Measurements from ENCODE around the gene HERC3. TPM values are rescaled to one million over a fixed set of nuclear protein-coding genes. Genes with fewer than 3 reads are reported as not detected.

Gene HERC3
- total RNA-seq, 1 experiment from 2014 or later = 5.5 TPM

GRCh38 chr4:88653371-88653946 is 61.2 kb downstream of the HERC3 start:
- POLR2A ChIA-PET = no interaction called here
- H3K27ac Mint-ChIP-seq = no peak overlapping the region
- CTCF ChIA-PET = no interaction called here

GRCh38 chr4:88655226-88655625 is 62.9 kb downstream of the HERC3 start:
- CTCF ChIA-PET = interaction anchor here (1.2 to 1.4 kb wide), 2 partner anchors 52 to 116 kb away, joined by 3 read pairs; no protein-coding TSS in a partner anchor
- ATAC-seq = no peak
- no peak overlapping the region for H3K4me3 Mint-ChIP-seq
- POLR2A ChIA-PET = no interaction called here
- no peaks in the 10 kb centered on the region for H3K27me3 Mint-ChIP-seq (ENCODE audit: low read depth)
- peaks cover 3% of the 10 kb centered on the region; the same call in 1 of the 2 replicates for H3K36me3 Mint-ChIP-seq
- no peak for DNase-seq (ENCODE audit: low spot score)
- H3K4me1 Mint-ChIP-seq = peaks cover 17% of the 10 kb centered on the region
- no peak overlapping the region for H3K27ac Mint-ChIP-seq
- H3K9me3 Mint-ChIP-seq = peaks cover 8% of the 10 kb centered on the region
- TF ChIP-seq ETV6 (CRISPR knock-in tag; IDR thresholded peaks at IDR 0.05) = no peak
- no peak for TF ChIP-seq CBFB (CRISPR knock-in tag; IDR thresholded peaks at IDR 0.05; ENCODE audit: low read depth)
- no peak for TF ChIP-seq IRF2 (CRISPR knock-in tag; IDR thresholded peaks at IDR 0.05; ENCODE audit: borderline replicate concordance, low read depth)
- TF ChIP-seq ZNF671 (CRISPR knock-in tag; IDR thresholded peaks at IDR 0.05) = no peak
- no peak for TF ChIP-seq ZMAT4 (CRISPR knock-in tag; IDR thresholded peaks at IDR 0.05)
- TF ChIP-seq JUN (CRISPR knock-in tag; IDR thresholded peaks at IDR 0.05) = no peak
- TF ChIP-seq E2F5 (CRISPR knock-in tag; IDR thresholded peaks at IDR 0.05) = no peak
- TF ChIP-seq ZBTB43 (CRISPR knock-in tag; IDR thresholded peaks at IDR 0.05) = no peak
- TF ChIP-seq TEAD1 (CRISPR knock-in tag; IDR thresholded peaks at IDR 0.05) = no peak
- TF ChIP-seq ZNF416 (CRISPR knock-in tag; IDR thresholded peaks at IDR 0.05) = no peak
- TF ChIP-seq ZNF425 (CRISPR knock-in tag; conservative IDR thresholded peaks at IDR 0.05) = no peak
- no peak for TF ChIP-seq TP53 (CRISPR knock-in tag; IDR thresholded peaks at IDR 0.05)
- TF ChIP-seq ZNF263 (CRISPR knock-in tag; IDR thresholded peaks at IDR 0.05; ENCODE audit: low read depth) = no peak
- TF ChIP-seq GRHL2 (CRISPR knock-in tag; IDR thresholded peaks at IDR 0.05; ENCODE audit: insufficient replicate concordance, severe bottlenecking) = no peak
- TF ChIP-seq AFF4 (CRISPR knock-in tag; IDR thresholded peaks at IDR 0.05; ENCODE audit: borderline replicate concordance) = no peak
- TF ChIP-seq MXD4 (CRISPR knock-in tag; IDR thresholded peaks at IDR 0.05; ENCODE audit: borderline replicate concordance) = no peak

More at GRCh38 chr4:88653371-88653946, 61.2 kb downstream of the HERC3 start:
- H3K4me1 Mint-ChIP-seq = peaks cover 21% of the 10 kb centered on the region
- no peak for TF ChIP-seq ARID4B (CRISPR knock-in tag; IDR thresholded peaks at IDR 0.05; ENCODE audit: borderline replicate concordance)
- peaks cover 3% of the 10 kb centered on the region; the same call in 1 of the 2 replicates for H3K36me3 Mint-ChIP-seq
- no peaks in the 10 kb centered on the region for H3K27me3 Mint-ChIP-seq (ENCODE audit: low read depth)
- no peak overlapping the region for H3K4me3 Mint-ChIP-seq
- ATAC-seq (no peak), DNase-seq (ENCODE audit: low spot score) (no peak)
- peaks cover 8% of the 10 kb centered on the region for H3K9me3 Mint-ChIP-seq

All from WTC11 (cell line).